IPS-18a (cell line): Measurements from ENCODE around the gene BAZ2B.

Source experiments
- H3K27ac ChIP-seq: one replicate; pipeline ENCODE4 v1.5.1; 2013; ENCODE audit warnings: low read length
- H3K27me3 ChIP-seq: one replicate; pipeline ENCODE4 v1.6.1; 2013; ENCODE audit warnings: mild to moderate bottlenecking, low read length; ENCODE audit not compliant: control insufficient read depth, insufficient read depth
- H3K36me3 ChIP-seq: one replicate; pipeline ENCODE4 v1.6.1; 2013; ENCODE audit warnings: low read depth, low read length; ENCODE audit not compliant: control insufficient read depth
- H3K4me1 ChIP-seq: one replicate; pipeline ENCODE4 v1.6.1; 2013; ENCODE audit warnings: low read depth, low read length; ENCODE audit not compliant: control insufficient read depth
- H3K4me3 ChIP-seq: one replicate; pipeline ENCODE4 v1.5.1; 2013; ENCODE audit warnings: low read length
- H3K9ac ChIP-seq: one replicate; pipeline ENCODE4 v1.6.1; 2013; ENCODE audit warnings: mild to moderate bottlenecking, low read length, moderate library complexity
- H3K9me3 ChIP-seq: one replicate; pipeline ENCODE4 v1.6.1; 2013; ENCODE audit warnings: low read depth, low read length; ENCODE audit not compliant: control insufficient read depth

The BAZ2B gene

GRCh38 chr2:159571540-159572260, 44.6 kb downstream of the BAZ2B start:
- Histone ChIP-seq H3K27ac (no peak overlapping the region), H3K4me3 (no peak overlapping the region), H3K36me3 (no peaks in the 10 kb centered on the region), H3K9me3 (no peaks in the 10 kb centered on the region), H3K27me3 (no peaks in the 10 kb centered on the region), H3K9ac (no peak overlapping the region), H3K4me1 (peaks cover 7% of the 10 kb centered on the region)

GRCh38 chr2:159564081-159564480, 52.3 kb downstream of the BAZ2B start:
- no peaks in the 10 kb centered on the region for H3K27me3 ChIP-seq
- no peaks in the 10 kb centered on the region for H3K4me1 ChIP-seq
- H3K27ac ChIP-seq: no peak overlapping the region
- H3K36me3 ChIP-seq: no peaks in the 10 kb centered on the region
- H3K9ac ChIP-seq: no peak overlapping the region
- no peaks in the 10 kb centered on the region for H3K9me3 ChIP-seq
- no peak overlapping the region for H3K4me3 ChIP-seq

GRCh38 chr2:159562248-159562647, 54.1 kb downstream of the BAZ2B start:
- no peaks in the 10 kb centered on the region for H3K36me3 ChIP-seq
- H3K9ac ChIP-seq: no peak overlapping the region
- H3K4me1 ChIP-seq: no peaks in the 10 kb centered on the region
- H3K9me3 ChIP-seq: no peaks in the 10 kb centered on the region
- H3K27me3 ChIP-seq: no peaks in the 10 kb centered on the region
- no peak overlapping the region for H3K27ac ChIP-seq
- H3K4me3 ChIP-seq: no peak overlapping the region

GRCh38 chr2:159561786-159562185, 54.6 kb downstream of the BAZ2B start:
- Histone ChIP-seq H3K9ac (no peak overlapping the region), H3K4me1 (no peaks in the 10 kb centered on the region), H3K27ac (no peak overlapping the region), H3K36me3 (no peaks in the 10 kb centered on the region), H3K27me3 (no peaks in the 10 kb centered on the region), H3K4me3 (no peak overlapping the region), H3K9me3 (no peaks in the 10 kb centered on the region)

- no peaks in the 10 kb centered on the region for H3K36me3 ChIP-seq
- no peaks in the 10 kb centered on the region for H3K9me3 ChIP-seq
- no peaks in the 10 kb centered on the region for H3K4me1 ChIP-seq
- H3K27ac ChIP-seq: no peak overlapping the region
- H3K27me3 ChIP-seq: no peaks in the 10 kb centered on the region
- no peak overlapping the region for H3K4me3 ChIP-seq
- no peak overlapping the region for H3K9ac ChIP-seq
Observed at GRCh38 chr2:159561242-159561641, 55.1 kb downstream of the BAZ2B start.

GRCh38 chr2:159559034-159559433, 57.3 kb downstream of the BAZ2B start:
- no peaks in the 10 kb centered on the region for H3K9me3 ChIP-seq

GRCh38 chr2:159558479-159558878, 57.9 kb downstream of the BAZ2B start:
- H3K4me3 ChIP-seq: no peak overlapping the region
- H3K9me3 ChIP-seq: no peaks in the 10 kb centered on the region
- H3K27me3 ChIP-seq: no peaks in the 10 kb centered on the region
- no peaks in the 10 kb centered on the region for H3K36me3 ChIP-seq
- H3K9ac ChIP-seq: no peak overlapping the region
- no peaks in the 10 kb centered on the region for H3K4me1 ChIP-seq
- H3K27ac ChIP-seq: no peak overlapping the region

More at GRCh38 chr2:159559034-159559433, 57.3 kb downstream of the BAZ2B start:
- Histone ChIP-seq H3K27me3 (no peaks in the 10 kb centered on the region), H3K4me3 (no peak overlapping the region), H3K27ac (no peak overlapping the region), H3K9ac (no peak overlapping the region), H3K36me3 (no peaks in the 10 kb centered on the region), H3K4me1 (no peaks in the 10 kb centered on the region)

- Histone ChIP-seq H3K4me3 (no peak overlapping the region), H3K9ac (no peak overlapping the region), H3K4me1 (no peaks in the 10 kb centered on the region), H3K9me3 (no peaks in the 10 kb centered on the region), H3K27me3 (no peaks in the 10 kb centered on the region), H3K27ac (no peak overlapping the region), H3K36me3 (no peaks in the 10 kb centered on the region)
Observed at GRCh38 chr2:159557437-159558034, 58.8 kb downstream of the BAZ2B start.

- Histone ChIP-seq H3K27ac (no peak overlapping the region), H3K9ac (no peak overlapping the region), H3K4me3 (no peak overlapping the region)
Observed at GRCh38 chr2:159555651-159556392, 60.5 kb downstream of the BAZ2B start.

GRCh38 chr2:159553727-159554126, 62.6 kb downstream of the BAZ2B start:
- H3K9me3 ChIP-seq: no peaks in the 10 kb centered on the region
- no peak overlapping the region for H3K9ac ChIP-seq
- H3K4me1 ChIP-seq: no peaks in the 10 kb centered on the region
- H3K27me3 ChIP-seq: no peaks in the 10 kb centered on the region
- no peak overlapping the region for H3K27ac ChIP-seq
- no peaks in the 10 kb centered on the region for H3K36me3 ChIP-seq
- H3K4me3 ChIP-seq: no peak overlapping the region

More at GRCh38 chr2:159555651-159556392, 60.5 kb downstream of the BAZ2B start:
- no peaks in the 10 kb centered on the region for H3K27me3 ChIP-seq
- H3K36me3 ChIP-seq: no peaks in the 10 kb centered on the region
- H3K9me3 ChIP-seq: no peaks in the 10 kb centered on the region
- H3K4me1 ChIP-seq: no peaks in the 10 kb centered on the region

- no peaks in the 10 kb centered on the region for H3K9me3 ChIP-seq
- H3K27ac ChIP-seq: no peak overlapping the region
- no peak overlapping the region for H3K9ac ChIP-seq
- H3K4me3 ChIP-seq: no peak overlapping the region
- H3K36me3 ChIP-seq: no peaks in the 10 kb centered on the region
- H3K4me1 ChIP-seq: peaks cover 5% of the 10 kb centered on the region
- H3K27me3 ChIP-seq: no peaks in the 10 kb centered on the region
Observed at GRCh38 chr2:159551806-159552205, 64.5 kb downstream of the BAZ2B start.
